Measurements from ENCODE around the gene RHEX. TPM values are rescaled to one million over a fixed set of nuclear protein-coding genes. Genes with fewer than 3 reads are reported as not detected.

RHEX gene
- total RNA-seq, 1 experiment from 2014 or later, result not detected

- no peak overlapping the region for H3K4me3 ChIP-seq
- H3K9me3 ChIP-seq (replicated peaks), result no peaks in the 10 kb centered on the region
- DNase-seq, result peak; percentile 69 to 91
- H3K4me1 ChIP-seq, result no peaks in the 10 kb centered on the region
- no peaks in the 10 kb centered on the region for H3K27me3 ChIP-seq
- H3K27ac ChIP-seq, result no peak overlapping the region
- H3K36me3 ChIP-seq, result no peaks in the 10 kb centered on the region
Observed at GRCh38 chr1:206106328-206107167, 53.6 kb downstream of the RHEX start.

GRCh38 chr1:206107168-206107544 lies 54.2 kb downstream of the RHEX start:
- Histone ChIP-seq H3K4me1 (no peaks in the 10 kb centered on the region), H3K4me3 (no peak overlapping the region), H3K27me3 (no peaks in the 10 kb centered on the region), H3K9me3 (replicated peaks) (no peaks in the 10 kb centered on the region), H3K27ac (no peak overlapping the region), H3K36me3 (no peaks in the 10 kb centered on the region)
- DNase-seq, result no peak

GRCh38 chr1:206108635-206109034 lies 55.7 kb downstream of the RHEX start:
- DNase-seq, result no peak
- H3K36me3 ChIP-seq, result no peaks in the 10 kb centered on the region
- H3K27ac ChIP-seq, result no peak overlapping the region
- H3K4me3 ChIP-seq, result no peak overlapping the region
- H3K9me3 ChIP-seq (replicated peaks), result no peaks in the 10 kb centered on the region; the same call in 1 of the 2 replicates
- no peaks in the 10 kb centered on the region for H3K4me1 ChIP-seq
- H3K27me3 ChIP-seq, result peaks cover 3% of the 10 kb centered on the region; the same call in 1 of the 2 replicates

- no peak for DNase-seq
- Histone ChIP-seq H3K4me3 (no peak overlapping the region), H3K4me1 (no peaks in the 10 kb centered on the region)
Observed at GRCh38 chr1:206109718-206110117, 56.7 kb downstream of the RHEX start.

GRCh38 chr1:206110161-206110560 lies 57.2 kb downstream of the RHEX start:
- no peak for DNase-seq
- Histone ChIP-seq H3K27me3 (peaks cover 9% of the 10 kb centered on the region; the same call in 1 of the 2 replicates), H3K4me3 (no peak overlapping the region), H3K4me1 (no peaks in the 10 kb centered on the region), H3K36me3 (no peaks in the 10 kb centered on the region), H3K27ac (no peak overlapping the region), H3K9me3 (replicated peaks) (no peaks in the 10 kb centered on the region; the same call in 1 of the 2 replicates)

More at GRCh38 chr1:206109718-206110117, 56.7 kb downstream of the RHEX start:
- no peaks in the 10 kb centered on the region for H3K36me3 ChIP-seq
- no peaks in the 10 kb centered on the region; the same call in 1 of the 2 replicates for H3K9me3 ChIP-seq (replicated peaks)
- H3K27me3 ChIP-seq, result peaks cover 8% of the 10 kb centered on the region; the same call in 1 of the 2 replicates
- H3K27ac ChIP-seq, result no peak overlapping the region

GRCh38 chr1:206110820-206111219 lies 57.8 kb downstream of the RHEX start:
- H3K4me1 ChIP-seq, result no peaks in the 10 kb centered on the region
- no peak overlapping the region for H3K4me3 ChIP-seq
- no peaks in the 10 kb centered on the region for H3K36me3 ChIP-seq
- H3K9me3 ChIP-seq (replicated peaks), result no peaks in the 10 kb centered on the region; the same call in 1 of the 2 replicates
- no peak overlapping the region for H3K27ac ChIP-seq
- peaks cover 9% of the 10 kb centered on the region; the same call in 1 of the 2 replicates for H3K27me3 ChIP-seq
- no peak for DNase-seq

- no peak for DNase-seq
- H3K4me1 ChIP-seq, result no peaks in the 10 kb centered on the region
- peaks cover 11% of the 10 kb centered on the region; the same call in 1 of the 2 replicates for H3K27me3 ChIP-seq
- no peak overlapping the region for H3K27ac ChIP-seq
- H3K9me3 ChIP-seq (replicated peaks), result no peaks in the 10 kb centered on the region; the same call in 1 of the 2 replicates
- H3K4me3 ChIP-seq, result no peak overlapping the region
- no peaks in the 10 kb centered on the region for H3K36me3 ChIP-seq
Observed at GRCh38 chr1:206111271-206111927, 58.4 kb downstream of the RHEX start.

GRCh38 chr1:206112600-206113301 lies 59.8 kb downstream of the RHEX start:
- Histone ChIP-seq H3K9me3 (replicated peaks) (no peaks in the 10 kb centered on the region; the same call in 1 of the 2 replicates), H3K4me3 (no peak overlapping the region), H3K4me1 (no peaks in the 10 kb centered on the region), H3K27me3 (peaks cover 21% of the 10 kb centered on the region; the same call in 1 of the 2 replicates), H3K36me3 (no peaks in the 10 kb centered on the region), H3K27ac (no peak overlapping the region)
- no peak for DNase-seq

GRCh38 chr1:206114692-206115640 lies 62.0 kb downstream of the RHEX start:
- Histone ChIP-seq H3K27me3 (peaks cover 21% of the 10 kb centered on the region; the same call in 1 of the 2 replicates), H3K4me3 (no peak overlapping the region), H3K4me1 (no peaks in the 10 kb centered on the region), H3K36me3 (no peaks in the 10 kb centered on the region), H3K9me3 (replicated peaks) (no peaks in the 10 kb centered on the region; the same call in 1 of the 2 replicates), H3K27ac (no peak overlapping the region)
- no peak for DNase-seq

- Histone ChIP-seq H3K4me3 (no peak overlapping the region), H3K27me3 (peaks cover 21% of the 10 kb centered on the region; the same call in 1 of the 2 replicates), H3K27ac (no peak overlapping the region), H3K36me3 (no peaks in the 10 kb centered on the region), H3K9me3 (replicated peaks) (no peaks in the 10 kb centered on the region; the same call in 1 of the 2 replicates), H3K4me1 (no peaks in the 10 kb centered on the region)
- DNase-seq, result no peak
Observed at GRCh38 chr1:206115791-206116190, 62.8 kb downstream of the RHEX start.

GRCh38 chr1:206116191-206116872 lies 63.4 kb downstream of the RHEX start:
- no peak for DNase-seq
- Histone ChIP-seq H3K36me3 (no peaks in the 10 kb centered on the region), H3K27ac (no peak overlapping the region), H3K9me3 (replicated peaks) (no peaks in the 10 kb centered on the region; the same call in 1 of the 2 replicates), H3K4me1 (no peaks in the 10 kb centered on the region), H3K27me3 (peaks cover 21% of the 10 kb centered on the region; the same call in 1 of the 2 replicates), H3K4me3 (no peak overlapping the region)

GRCh38 chr1:206116873-206117150 lies 63.8 kb downstream of the RHEX start:
- Histone ChIP-seq H3K27ac (no peak overlapping the region), H3K36me3 (no peaks in the 10 kb centered on the region), H3K4me1 (no peaks in the 10 kb centered on the region), H3K4me3 (peak overlapping the region; percentile 35), H3K9me3 (replicated peaks) (no peaks in the 10 kb centered on the region; the same call in none of the 2 replicates), H3K27me3 (peaks cover 21% of the 10 kb centered on the region; the same call in 1 of the 2 replicates)
- no peak for DNase-seq

- H3K27ac ChIP-seq, result no peak within 1 kb of the TSS
- H3K9me3 ChIP-seq (replicated peaks), result no peaks in the 10 kb centered on the region; the same call in none of the 2 replicates
- peak; percentile 45 to 59 for DNase-seq
- no peaks in the 10 kb centered on the region for H3K4me1 ChIP-seq
- peaks cover 20% of the 10 kb centered on the region; the same call in 1 of the 2 replicates for H3K27me3 ChIP-seq
- no peaks in the 10 kb centered on the region for H3K36me3 ChIP-seq
- peak within 1 kb of the TSS; percentile 35 for H3K4me3 ChIP-seq
Observed at GRCh38 chr1:206117151-206117948, 64.4 kb downstream of the RHEX start, which contains the start of gene AVPR1B. Gene AVPR1B, minus strand, starts transcription at chr1:206117388. Its CDS starts 498 bp downstream, at chr1:206116890.

All from SJCRH30 (cell line).